HG03439 (cell line): ENCODE data around the gene TOLLIP.
"Not testable (repeated sequence)": the region's sequence is repeated elsewhere in the genome, so short reads cannot be mapped to it uniquely, and the experiment has no call there.

Experiments
- ATAC-seq: cut with Tn5 transposase; IDR thresholded peaks from one replicate; pipeline ENCODE4 v1.9.1; 2021; ENCODE audit warnings: mild to moderate bottlenecking, moderate library complexity; ENCODE audit not compliant: unreplicated experiment

TOLLIP gene

GRCh38 chr11:1252371-1253102, 56.9 kb downstream of the TOLLIP start:
- no peak for ATAC-seq

- ATAC-seq, result no peak
Measured at GRCh38 chr11:1251236-1251770, 58.1 kb downstream of the TOLLIP start.

- not testable (repeated sequence) for ATAC-seq
Measured at GRCh38 chr11:1250411-1250810, 59.0 kb downstream of the TOLLIP start.

GRCh38 chr11:1248951-1249350, 60.5 kb downstream of the TOLLIP start:
- not testable (repeated sequence) for ATAC-seq

GRCh38 chr11:1247026-1247425, 62.4 kb downstream of the TOLLIP start:
- not testable (repeated sequence) for ATAC-seq

GRCh38 chr11:1246301-1246700, 63.1 kb downstream of the TOLLIP start:
- ATAC-seq, result not testable (repeated sequence)

GRCh38 chr11:1245717-1246116, 63.7 kb downstream of the TOLLIP start:
- not testable (repeated sequence) for ATAC-seq

- ATAC-seq, result not testable (repeated sequence)
Measured at GRCh38 chr11:1244557-1244956, 64.9 kb downstream of the TOLLIP start.

GRCh38 chr11:1243521-1243920, 65.9 kb downstream of the TOLLIP start:
- ATAC-seq, result not testable (repeated sequence)

GRCh38 chr11:1242751-1243150, 66.7 kb downstream of the TOLLIP start:
- not testable (repeated sequence) for ATAC-seq

GRCh38 chr11:1242289-1242688, 67.1 kb downstream of the TOLLIP start:
- ATAC-seq, result no peak

GRCh38 chr11:1241706-1242105, 67.7 kb downstream of the TOLLIP start:
- no peak for ATAC-seq

GRCh38 chr11:1240771-1241170, 68.7 kb downstream of the TOLLIP start:
- ATAC-seq, result no peak

GRCh38 chr11:1239596-1240205, 69.7 kb downstream of the TOLLIP start:
- no peak for ATAC-seq

- no peak for ATAC-seq
Measured at GRCh38 chr11:1238767-1239595, 70.5 kb downstream of the TOLLIP start.

- no peak for ATAC-seq
Measured at GRCh38 chr11:1237851-1238250, 71.6 kb downstream of the TOLLIP start.

GRCh38 chr11:1237128-1237580, 72.3 kb downstream of the TOLLIP start:
- no peak for ATAC-seq

GRCh38 chr11:1236316-1237127, 72.9 kb downstream of the TOLLIP start:
- no peak for ATAC-seq

GRCh38 chr11:1235901-1236315, 73.5 kb downstream of the TOLLIP start:
- no peak for ATAC-seq

GRCh38 chr11:1235306-1235900, 74.0 kb downstream of the TOLLIP start:
- ATAC-seq, result no peak
